NCI-H128 (cell line): ENCODE results near the gene MBNL2.

Experiments
- DNase-seq: peaks from one replicate; lab custom pipeline; 2025; ENCODE audit not compliant: unreplicated experiment; lab: John Stamatoyannopoulos, UW

Gene MBNL2

DNA sequence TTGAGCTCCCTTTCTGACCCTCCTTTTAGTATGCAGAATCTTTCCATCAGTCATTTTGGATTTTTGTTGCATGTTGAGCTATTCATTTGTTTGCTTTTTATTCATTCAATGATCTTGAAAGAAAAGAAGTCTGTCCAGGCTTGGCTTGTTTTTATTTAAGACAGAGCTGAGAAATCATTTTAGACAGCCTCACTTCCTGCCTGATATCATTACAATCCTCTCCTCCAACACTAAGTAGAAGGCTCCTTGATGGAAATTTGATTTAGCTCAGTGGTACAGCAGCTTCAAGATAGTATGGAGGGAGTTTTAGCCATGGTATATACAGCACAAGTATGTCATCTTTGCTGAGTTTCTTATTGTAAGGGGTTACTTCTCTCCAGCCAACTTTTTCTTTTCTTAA lies 28.4 kb downstream of the MBNL2 start:
- no peak for DNase-seq

DNA sequence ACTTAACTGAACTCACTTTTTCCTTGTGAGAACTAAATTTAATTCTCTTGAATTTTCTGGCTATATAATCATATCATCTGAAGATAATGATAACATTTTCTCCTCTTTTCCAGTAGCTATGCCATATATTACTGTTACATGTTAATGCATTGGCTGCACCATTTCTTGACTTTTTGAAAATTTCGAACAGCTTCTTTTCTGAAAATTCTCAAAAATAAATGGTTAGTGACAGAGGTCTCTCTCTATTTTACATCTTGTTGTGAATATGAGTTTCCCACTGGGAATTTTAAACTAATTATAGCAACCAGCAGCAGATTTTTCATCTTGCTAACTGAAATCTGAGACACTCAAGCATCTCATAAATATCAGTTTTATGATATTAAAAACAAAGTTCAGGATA lies 30.6 kb downstream of the MBNL2 start:
- no peak for DNase-seq

DNA sequence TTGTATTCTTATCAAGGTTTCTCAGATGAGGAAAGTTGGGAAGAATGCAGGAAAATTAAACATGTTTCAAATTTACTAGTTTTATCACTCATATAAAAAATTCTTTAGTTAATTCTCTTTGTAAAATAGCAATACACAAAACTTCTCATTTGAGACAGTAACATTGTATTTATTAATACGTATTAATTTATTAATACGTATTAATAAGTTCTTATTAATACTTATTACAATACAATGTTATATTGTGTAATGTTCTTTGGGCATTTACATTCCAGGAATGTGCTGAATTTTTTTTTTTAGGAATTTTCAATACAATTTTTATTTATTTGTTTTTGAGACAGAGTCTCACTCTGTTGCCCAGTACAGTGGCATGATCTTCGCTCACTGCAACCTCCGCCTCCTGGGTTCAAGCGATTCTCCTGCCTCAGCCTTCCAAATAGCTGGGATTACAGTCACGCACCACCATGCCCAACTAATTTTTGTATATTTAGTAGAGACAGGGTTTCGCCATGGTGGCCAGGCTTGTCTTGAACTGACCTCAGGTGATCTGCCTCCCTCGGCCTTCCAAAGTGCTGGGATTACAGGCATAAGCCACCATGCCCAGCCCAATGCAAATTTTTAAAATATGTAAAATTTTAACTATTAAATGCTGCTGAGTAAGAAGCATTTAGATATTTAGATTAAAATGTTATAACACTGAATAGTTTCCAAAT lies 31.6 kb downstream of the MBNL2 start:
- DNase-seq, result no peak

DNA sequence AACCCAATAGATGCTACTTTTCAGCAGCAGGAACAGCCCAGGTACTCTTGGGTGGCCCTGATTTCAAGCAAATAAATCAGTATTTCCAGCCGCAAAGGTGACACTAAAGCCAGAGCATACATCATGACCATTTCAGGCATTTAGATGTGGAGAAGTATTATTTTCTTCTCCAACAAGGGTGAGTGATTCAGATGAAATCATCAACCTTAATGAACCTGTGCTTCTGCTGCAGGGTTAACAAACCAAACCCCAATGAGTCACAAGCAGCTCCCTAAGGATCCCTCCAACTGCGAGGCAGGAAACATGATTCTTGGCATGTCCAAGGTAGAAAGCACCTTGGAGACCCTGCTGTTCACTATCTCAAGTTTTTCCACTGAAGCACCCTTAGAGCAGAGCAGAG lies 32.7 kb downstream of the MBNL2 start:
- DNase-seq, result no peak

DNA sequence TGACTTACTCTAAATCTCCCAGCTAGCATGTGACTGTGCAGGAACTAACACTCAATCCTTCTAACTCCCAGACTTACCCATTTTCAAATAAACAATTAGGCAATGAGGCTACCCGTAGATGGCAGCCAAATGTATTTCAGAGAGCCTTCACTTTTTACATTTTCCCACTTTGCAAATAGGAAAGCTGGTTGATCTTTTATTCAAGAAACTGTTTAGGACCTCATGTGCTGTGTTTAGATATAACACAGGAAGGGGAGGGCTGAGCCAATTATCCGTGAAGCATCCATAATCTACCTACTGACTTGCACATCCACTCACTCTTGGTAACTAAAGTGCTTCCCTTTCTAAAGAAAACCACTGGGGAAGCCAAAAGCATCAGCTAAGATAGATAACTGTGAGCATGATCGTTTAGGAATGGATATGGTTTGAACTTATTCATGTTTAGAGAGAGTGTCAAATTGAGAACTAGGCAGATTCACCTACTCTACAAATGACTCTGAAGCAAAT lies 33.4 kb downstream of the MBNL2 start:
- no peak for DNase-seq

DNA sequence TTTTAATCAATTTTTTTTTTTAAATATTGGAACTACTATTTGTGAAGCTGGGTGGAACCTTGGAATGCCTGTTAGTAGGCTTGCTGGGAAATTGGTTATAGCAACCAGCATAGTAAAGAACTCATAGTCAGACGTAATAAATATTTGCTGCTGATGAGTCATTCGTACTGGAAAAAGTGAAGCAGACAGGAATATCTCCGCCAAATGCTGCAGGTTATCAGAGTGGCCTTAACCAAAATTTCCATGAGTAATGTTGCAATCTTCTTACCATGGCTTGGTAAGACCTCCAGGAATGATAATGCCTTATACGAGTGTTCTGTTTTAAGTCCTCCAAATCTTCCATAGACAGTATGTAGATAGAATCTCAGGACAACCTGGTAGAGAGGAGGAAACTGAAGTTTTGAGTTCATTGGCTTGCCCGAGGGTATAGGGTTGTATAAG lies 34.2 kb downstream of the MBNL2 start:
- DNase-seq, result no peak

DNA sequence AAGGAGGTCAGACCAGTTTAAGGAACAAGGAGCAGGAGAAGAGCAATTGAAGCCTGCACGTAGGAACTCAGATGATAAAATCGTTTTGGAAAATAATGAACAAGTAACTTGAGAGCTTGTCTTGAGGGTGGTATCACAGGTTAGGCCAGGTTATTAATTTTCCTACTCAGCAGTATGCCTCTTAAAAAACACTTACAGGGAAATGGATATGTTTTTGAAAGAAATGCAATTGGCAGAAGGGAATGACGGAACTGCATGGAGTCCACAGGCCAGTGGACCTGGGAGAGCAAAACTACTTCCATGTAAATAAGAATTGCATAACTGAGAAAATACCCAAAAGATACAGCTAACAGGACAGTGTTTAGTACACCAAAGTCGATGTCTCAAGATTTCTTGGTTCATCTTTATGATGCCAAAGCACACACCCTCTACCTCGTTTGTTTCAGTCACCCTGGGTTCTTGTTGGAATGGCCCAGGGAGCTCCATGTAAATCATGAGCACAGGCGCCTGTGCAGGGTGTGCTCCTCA lies 35.2 kb downstream of the MBNL2 start:
- no peak for DNase-seq

DNA sequence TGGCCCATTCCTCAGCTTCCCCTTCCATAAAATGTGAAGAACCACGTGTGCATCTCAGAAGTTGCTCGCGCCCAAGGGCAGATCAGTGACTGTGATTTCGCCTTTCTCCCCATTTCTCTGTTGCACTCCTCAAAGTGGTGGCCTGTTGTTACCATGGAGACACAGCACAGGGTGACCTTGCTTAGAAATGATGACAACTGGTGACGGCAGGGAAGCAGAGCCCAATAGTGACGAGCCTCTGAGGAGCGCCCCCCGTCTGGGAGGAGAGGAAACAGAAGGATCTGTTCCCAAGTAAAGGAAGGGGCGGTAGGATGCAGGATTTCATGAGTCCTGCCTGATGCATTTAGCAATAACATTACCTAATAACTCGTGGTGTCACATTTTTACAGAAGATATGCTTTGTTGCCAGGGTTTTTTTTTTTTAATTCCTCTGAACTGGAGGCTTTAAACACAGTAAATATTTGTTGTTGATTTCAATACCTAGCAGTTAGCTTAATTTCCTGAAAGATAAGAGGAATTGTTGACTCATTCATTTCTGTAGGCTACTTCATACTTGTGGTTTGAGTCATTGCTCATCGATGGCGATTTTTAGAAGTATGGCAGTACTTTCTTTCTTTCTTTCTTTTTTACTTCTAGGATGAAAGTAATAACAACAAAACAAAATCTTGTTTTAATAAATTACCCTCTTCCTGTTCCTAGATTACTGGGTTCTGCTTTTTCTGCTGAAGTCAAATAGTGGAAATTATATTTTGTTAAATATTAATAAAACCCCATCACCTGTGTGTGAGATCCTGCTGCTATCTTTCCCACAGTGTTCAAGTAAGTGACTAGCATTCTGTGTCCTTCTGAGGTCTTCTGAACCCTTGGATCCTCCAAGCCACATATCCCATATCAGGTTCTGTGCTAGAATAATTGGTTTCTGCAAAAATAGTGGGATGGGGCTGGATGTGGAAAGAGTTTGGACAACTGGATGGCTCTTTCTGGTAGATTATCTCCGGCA lies 36.0 kb downstream of the MBNL2 start:
- DNase-seq, result no peak

DNA sequence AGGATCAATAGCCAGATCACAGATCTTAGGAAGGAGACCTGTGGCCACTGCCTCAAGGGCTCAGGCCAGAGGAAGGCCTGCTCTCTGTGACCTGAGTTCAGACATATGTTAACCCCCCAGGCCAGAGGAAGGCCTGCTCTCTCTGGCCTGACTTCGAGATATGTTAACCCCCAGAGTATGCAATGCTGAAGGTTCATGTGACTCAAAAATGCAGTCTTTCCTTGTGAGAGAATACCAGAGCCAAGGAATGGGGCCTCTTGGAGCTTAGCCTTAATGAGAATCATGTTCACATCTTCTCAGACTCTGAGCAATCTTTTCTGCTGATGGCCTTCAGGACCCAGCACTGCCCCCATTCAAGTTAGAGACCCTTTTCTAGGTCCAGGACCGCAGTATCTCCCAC lies 36.7 kb downstream of the MBNL2 start:
- DNase-seq, result no peak

DNA sequence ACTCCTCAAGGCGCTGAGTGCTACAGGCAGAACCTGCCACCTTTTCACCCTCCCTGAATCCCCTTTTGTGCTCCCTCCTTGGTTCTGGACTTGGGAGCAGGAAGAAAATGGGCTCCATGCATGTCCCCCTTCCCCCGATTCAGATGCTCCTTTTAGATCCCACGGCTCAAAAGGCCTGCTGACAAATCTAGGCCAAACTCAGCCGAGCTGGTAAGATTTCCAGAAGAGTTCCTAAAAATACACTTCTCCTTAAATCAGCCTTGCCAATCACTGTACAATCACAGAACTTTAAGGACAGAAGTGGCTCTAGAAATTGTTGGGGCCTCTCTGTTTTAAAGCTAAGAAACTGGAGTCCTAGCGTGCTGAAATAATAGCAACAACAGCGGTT lies 37.3 kb downstream of the MBNL2 start:
- no peak for DNase-seq

DNA sequence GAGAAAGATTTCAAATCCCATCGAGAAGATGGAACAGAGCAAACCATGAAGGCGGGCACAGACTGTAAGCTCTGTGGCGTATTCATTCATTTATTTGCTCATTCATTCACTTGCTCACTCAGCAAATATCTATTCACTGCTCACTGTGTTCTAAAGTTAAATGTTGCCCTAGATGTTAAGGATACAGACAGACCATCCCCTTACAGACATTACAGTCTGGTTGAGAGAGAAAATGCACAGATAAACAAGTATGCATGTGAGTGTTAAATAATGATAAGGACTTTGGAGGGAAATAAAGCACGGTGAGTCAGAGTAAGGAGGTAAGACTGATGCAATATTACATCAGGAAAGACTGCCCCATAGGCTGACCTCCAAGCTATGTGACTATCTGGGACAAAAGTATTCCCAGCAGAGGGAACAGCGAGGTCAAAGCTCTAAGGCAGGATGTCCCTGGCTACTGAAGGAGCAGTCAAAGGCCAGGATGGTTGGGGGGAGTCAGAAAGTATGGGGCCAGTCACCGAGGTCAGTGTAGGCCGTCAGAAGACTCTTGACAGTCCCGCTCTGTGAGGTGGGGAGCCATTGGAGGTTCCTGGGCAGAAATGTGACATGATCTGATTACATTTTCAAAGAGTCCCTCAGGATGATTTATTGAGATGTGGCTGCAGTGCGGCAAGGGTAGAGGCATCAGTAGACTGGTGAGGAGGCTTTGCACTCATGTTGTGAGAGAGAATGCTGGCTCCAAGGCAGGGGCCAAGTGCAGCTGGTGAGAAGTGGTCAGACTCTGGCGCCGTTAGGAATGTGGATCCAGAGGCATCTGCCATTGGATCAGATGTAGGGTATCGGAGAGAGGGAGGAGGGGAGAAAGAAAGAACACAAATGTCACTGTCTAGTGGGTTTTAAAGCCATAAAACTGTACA lies 37.9 kb downstream of the MBNL2 start:
- DNase-seq, result no peak

DNA sequence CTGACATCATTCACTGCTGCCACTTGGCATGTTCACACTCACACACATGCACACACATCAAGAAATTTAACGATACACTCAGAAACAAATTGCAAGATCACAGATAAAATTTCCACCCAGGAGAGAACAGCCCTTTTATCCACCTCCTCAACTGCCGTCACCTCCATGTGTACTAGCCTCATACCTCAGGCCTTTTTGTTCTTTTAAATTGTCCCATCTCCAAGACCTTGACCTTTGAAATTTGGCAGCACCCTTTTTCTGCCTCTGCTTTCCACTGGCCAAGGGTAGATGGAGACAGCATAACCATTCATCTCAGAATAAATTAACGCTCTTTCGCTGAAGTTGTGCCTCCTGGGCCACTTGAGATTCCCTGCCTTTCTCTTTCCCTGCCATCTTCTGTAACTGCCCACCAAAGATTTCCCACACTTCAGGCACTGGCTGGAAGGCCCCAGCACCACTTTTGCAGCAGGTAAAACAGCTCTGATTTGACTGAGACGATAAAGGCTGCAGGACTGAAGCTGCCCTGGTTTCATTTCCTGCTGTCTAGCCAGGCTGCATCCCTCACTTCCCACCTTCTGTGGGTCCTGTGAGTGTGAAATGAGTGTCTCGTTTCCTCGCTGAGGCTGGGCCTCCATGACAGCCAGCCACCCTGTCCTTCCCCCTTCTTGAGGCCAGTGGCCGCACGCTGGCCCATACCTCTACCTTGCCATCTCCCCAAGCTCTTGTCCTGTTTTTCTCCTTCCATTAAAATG lies 39.3 kb downstream of the MBNL2 start:
- no peak for DNase-seq

DNA sequence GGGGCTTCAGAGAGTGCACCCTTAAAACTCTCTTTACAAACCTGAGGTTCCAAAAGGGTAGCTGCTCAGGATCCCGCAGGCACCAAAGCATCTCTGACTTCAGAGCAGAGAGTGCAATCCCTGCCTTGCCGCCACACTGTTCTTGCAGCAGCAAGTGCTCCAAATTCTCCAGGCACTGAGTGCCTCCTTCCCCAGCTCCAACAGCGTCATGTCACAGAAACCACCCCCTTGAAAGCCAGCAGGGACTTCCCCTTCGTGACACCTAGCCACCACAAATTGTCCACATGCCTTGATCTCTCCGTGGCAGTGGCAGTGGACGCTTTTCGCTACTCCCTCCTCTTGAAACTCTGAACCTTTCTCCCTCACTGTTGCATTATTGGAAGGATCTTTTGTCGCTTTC lies 39.9 kb downstream of the MBNL2 start:
- DNase-seq, result no peak

DNA sequence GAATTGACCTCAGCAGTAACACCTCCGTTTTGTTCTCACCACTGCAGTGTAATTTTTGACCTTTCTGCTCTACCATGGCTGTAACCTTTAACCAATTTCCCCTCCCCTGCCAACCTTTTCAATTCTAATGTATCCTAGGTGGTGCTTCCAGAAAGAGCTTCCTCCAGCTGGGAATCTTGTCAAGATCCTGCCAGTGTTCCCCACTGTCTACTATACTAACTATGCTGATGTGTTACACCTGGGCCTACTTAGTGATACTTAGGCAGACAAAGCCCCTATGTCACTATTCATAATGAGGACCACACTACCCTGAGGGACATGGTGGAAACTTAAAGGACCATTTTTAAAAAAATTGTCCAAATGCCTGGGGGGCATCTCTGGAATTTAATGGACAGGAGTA lies 41.0 kb downstream of the MBNL2 start:
- DNase-seq, result no peak

DNA sequence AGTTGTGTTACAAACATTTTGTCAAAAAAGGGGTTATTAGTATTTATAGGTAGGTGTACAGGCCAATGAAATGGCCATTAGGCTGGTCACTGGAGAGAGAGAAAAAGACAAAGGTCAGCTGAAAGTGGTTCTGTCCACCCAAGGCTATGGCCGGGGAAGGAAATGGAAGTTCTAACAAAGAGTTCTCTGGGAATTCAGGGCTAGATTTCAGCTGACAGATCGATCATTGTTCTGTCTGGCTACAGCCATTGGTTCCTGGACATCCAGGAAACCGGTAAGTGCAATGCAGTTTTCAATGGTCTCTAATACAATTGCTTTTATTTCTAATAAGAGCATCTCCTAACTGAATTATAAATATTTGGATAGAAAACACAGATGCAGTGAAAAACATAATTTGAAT lies 42.5 kb downstream of the MBNL2 start:
- DNase-seq, result no peak

DNA sequence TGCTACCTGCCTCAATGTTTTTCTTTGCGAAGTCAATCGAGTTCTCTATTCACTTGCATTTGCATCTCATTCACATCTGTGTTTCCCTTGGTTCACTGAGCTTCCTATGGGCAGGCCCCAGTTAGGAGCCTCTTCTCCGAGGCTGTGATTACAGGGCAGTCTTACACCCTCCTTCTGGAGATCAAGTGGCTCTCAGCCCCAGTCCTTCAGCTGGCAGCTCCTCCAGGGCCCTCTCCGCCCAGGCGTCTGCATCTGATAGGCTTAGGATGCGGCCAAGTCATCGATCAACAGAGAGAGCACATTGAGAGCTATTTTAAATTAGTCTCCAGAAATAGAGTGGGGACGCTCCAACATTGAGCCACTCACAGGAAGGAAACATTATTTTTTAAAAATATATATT lies 44.2 kb downstream of the MBNL2 start:
- no peak for DNase-seq

DNA sequence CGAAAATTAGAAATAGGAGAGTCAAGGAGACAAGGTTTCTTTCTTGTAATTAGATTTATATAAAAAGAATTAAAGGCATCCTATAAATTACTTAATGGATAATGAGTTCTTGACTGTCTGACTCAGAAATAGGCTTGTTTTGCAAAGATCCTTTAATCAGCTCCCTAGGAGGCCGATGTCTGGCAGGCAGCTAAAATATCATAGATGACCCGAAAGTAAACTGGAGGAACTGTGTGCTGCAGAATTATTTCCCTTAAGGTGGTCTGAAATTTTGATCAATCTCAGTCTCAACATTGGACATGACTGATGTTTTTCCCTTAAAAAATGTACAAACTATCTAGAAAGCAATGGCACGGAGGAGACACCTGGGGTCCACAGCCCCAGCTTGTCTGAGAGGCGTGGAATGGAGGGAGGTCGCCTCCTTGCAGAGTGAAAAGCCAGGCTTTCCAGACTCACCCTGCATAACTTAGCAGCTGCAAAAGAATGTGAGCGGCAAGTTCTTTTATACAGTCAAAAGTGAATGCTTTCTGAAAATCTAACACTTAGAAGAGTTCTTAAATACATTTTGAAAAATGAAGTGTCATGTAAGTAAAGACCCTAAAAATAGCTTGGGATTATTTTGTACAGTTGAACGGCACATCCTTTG lies 44.8 kb downstream of the MBNL2 start:
- no peak for DNase-seq

DNA sequence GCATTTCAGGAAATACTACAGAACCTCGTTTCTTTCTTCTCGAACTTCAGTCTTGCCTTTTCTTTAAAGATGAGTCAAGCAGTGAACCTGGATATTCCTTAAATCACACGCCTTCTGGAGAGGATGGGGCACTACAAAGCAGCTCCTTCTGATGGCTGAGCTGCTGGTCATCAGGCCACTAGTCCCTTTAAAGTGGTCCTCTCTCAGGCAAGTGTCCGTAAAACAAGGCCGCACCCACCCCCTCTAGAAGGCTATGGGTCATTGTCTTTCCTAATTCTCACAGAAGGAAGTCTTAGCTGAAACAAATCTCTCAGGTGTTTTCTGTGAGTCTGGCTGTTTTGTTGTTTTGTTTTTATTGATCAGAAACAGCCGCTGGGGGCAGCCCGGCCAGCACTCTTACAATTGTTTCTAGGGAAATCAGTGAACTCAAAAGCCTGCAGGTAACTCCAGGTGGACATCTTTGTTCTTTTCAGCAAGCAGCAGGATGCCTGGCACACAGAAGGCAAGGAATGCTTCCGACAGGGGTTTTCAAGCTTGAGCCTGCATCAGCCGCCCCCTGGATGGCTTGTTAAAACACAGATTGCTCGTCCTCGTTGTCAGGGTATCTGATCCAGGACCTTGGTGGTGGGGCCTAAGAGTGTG lies 45.4 kb downstream of the MBNL2 start:
- DNase-seq, result no peak

DNA sequence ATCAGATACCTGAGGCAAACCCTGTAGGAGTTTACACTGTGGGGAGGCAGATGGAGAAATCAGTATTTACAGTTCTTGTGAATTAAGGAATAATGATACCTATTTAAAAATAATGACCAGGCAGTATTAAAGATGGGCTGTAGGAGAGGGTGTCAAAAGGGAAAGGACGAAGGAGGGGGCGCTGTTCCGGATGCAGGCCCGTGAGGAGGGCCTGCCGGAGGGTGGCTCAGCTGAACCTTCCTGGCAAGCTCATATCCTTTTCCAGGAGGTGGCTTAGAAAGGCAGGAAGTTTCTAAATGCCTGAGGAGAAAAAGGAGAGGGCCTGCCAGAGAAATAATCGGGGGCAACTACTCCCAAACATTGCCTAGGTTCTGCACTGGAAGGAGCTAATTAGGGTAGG lies 46.6 kb downstream of the MBNL2 start:
- DNase-seq, result no peak
